ENCODE results near the gene HOXB8.

Gene HOXB8

DNA sequence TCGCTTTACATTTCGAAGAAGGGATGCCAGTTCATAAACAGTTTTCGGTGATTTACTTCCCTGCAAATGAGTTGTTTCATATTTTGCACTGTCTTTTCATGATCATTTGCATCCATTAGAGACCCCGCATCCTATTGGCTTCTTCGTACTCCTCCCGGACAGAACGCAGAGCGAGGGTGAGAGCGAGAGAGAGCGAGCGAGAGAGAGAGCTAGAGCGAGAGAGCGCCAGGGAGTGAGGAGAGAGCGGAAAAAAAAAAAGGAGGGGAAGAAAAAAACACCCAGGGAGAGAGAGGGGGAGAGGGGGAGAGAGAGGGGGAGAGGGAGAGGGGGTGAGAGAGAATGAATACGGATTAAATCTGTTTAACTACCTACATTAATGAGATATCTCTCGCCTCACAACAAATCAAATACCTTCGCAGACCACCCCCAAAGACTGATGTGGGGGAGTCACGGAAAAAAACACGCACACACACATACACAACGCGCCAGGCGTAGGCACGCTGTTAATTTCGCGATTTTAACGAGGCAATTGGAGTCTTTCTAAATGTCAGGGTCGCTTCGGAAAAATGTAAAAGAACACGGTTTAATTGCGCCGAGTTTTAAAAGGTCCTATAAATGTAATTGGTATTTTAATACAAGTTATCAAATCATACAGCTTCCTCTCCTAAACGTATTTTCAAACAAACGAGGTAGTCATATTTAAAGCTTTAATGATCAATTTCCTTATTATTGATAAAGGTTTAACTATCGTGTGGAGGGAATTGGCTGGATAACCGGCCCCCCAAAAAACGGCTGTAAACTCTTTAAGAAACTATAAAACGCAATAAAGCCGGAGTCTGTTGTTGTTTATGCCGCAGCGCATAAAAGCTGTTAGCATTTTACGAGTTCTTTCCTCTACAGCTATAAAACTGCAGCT lies at the start of gene HOXB8:
HOXB8 (minus strand) TSS at position 246 of the 916 bp plus-strand sequence. CDS start 588 bp downstream, outside the sequence.
- no peak for DNase-seq (ENCODE audit: low spot score)

DNA sequence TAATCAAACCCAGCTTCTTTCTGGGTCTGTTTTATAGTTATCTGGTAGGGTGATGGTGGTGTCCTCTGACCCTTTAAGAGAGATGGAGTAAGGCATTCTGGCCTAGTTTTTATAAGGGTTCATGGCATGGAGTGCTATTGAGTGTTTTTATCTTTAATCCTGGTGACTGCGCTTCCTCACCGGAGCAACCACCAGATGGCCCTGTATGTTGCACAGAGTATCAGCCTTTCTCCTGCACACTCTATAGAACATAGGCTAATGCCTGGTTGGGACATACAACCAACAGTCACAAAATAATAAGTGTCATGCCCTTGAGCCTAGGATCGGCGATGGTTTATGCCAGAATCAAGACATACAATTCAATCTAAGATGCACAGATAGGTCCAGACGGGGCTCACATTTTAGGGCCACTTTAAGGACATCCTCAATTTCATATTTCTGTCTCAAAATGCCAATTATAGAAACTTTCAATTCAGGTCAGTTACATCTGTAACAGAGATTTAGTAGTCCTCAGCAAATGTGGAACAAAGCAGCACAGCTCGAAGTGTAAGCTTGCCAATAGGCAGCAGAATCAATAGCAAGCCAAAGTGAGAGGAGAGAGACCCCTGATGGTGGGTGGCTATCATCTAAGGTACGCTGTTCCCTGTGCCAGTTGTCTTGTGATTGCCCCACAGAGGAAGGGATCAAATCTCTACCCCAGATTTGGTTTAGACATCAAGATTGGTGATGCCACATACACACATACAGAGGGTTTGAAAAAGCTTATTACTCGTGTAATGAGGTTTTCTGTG lies 48.2 kb upstream of the HOXB8 start:
- DNase-seq (ENCODE audit: low spot score): no peak

DNA sequence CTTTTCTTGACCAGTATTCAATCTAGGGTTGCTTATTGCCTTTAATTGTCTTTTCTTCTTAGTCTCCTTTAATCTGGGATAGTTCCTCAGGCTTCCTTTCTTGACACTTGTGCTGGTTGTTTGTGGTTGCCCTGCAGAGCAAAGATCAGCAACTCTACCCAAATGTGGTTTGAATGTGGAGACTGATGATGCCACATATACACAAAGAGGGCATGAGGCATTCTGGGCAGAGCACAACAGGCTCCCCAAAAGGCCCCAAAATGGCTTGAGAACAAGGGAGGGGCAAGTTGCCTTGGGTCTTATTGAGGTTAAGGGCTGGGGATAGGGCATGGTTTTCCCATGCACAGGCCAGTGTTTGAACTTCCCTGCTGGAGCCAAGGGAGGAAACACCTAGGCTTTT lies 40.8 kb upstream of the HOXB8 start:
- no peak for DNase-seq (ENCODE audit: low spot score)

DNA sequence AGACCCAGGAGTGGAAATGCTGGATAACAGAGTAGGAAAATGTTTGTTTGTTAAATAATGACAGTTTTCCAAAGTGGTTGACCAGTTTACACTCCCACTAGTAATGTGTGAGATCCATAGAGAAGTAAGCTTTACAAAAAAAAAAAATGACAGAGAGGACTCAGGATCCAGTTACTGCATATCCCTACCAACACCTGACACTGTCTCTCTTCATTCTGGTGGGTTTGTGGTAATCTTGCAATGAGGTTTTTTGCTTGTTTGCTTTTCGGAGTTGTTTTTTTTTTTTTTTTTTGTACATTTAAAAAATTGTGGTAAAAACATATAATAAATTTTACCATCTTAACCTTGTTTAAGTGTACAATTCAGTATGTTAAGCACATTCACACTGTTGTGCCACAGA lies 34.6 kb upstream of the HOXB8 start:
- no peak for DNase-seq (ENCODE audit: low spot score)

DNA sequence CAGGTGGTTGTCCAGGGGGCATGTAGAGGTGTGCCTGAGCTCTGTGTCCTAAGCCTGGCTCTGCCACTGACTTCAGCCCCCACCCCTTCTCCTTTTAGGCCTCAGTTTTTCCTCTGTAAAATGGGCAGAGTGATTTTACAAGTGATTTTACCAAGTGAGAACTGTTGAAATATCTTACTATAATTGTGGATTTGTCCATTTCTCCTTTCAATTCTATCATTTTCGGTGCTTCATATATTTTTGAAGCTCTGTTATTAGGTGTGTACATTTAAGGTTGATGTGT lies 32.8 kb upstream of the HOXB8 start:
- no peak for DNase-seq (ENCODE audit: low spot score)

DNA sequence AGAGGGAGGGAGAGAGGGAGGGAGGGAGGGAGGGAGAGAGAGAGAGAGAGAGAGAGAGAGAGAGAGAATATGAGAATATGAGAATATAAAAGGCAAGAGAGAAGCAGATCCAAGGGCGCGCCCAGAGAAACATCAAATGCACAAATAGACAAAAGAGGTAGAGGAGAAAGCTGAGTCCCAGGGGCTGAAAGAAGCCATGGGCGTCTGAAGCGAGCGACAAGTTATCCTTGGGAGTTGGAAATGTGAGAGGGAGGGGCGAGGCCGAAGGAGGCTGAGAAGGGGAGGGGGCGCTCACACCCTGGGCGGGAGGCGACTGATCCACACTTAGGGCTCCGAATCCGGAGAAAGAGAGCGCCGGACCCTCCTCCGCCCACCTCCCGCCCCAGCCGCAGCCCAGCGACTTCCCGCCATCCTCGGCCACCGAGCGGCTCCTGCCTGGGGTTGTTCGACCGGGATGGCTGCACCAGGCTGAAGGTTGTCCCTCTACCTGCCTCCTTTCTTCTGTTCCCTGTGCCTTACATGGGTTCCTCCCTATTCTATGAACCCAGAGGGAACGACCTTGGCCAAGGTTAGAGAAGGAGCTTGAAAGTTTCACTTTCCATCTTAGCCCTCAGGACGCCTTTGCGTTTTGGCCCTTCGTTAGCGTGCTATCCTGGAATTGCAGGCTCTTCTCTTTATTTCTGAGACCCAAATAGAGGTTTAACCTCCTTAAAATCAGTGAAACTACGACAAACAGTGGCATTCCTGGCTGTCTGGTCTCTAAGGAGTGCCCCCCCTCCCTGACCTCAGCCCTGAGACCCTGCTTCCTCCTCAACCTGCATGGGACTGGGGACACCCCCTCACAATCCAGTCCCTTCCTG lies 32.2 kb upstream of the HOXB8 start:
- no peak for DNase-seq (ENCODE audit: low spot score)

DNA sequence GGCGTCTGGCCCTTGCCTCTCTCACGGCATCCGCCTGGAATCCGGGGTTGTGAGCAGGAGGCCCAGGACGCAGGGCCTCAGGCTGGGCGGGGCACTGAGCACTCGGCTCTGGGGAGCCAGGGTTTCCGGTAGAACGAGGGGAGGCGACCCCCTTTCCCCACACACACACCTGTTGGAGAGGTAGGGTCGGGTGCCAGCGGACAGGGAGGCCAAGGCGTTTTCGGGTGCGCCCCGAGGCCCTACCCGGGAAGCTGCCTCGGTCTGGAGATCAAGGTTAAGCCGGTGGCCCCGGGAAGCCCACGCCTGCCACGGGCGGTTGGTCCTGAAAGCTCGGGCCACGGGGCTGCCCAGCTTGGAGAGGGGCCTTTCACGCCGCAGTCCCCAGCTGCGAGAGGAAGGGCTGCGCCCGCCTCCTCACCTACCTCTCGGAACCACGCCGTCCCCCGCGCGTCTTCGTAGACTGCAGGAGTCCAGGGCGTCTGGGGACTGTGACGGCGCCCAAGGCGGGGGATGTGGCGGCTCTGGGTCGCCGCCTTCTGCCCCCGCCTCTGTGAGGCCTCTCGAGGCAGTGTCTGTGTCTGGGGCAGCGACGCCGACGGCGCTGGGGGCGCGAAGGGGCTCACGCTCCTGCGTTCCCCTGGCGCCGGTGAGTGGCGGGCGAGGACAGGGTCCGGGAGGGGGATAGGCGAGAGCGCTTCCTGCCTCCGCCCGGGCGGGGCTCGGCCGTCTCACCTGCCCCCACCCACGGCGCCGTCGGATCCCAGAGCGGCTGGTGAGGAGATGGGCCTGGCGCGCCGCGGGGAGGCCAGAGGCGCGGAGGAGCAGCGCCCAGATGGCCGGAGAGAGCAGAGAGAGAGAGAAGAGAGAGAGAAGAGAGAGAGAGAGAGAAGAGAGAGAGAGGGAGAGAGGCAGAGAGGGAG lies 31.4 kb upstream of the HOXB8 start:
- DNase-seq (ENCODE audit: low spot score): no peak

DNA sequence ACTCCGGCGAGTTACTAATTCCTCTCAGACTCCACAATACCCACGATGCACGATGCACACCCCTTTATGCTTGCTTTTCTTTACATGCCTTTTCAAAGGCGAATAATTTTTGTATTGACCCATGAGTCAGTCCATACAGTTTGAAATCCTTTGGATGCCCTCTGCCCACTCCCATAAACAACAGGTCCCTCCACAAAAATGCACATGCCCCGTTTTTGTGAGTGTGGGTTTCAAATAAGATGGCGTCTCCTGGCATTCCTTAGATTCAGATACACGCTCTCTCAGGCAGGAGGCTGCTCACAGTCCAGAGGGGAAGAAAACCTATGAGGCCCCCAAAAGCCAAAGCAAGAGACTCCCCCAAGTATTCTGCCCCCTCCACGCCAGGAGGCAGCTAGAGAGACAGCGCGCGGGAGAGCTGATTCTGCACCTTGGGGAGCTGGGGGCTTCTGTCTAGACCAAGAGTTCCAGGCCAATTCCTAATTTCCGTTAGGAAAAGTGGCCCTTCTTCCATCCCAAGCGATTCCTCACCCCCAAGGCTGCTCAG lies 30.6 kb upstream of the HOXB8 start:
- no peak for DNase-seq (ENCODE audit: low spot score)

DNA sequence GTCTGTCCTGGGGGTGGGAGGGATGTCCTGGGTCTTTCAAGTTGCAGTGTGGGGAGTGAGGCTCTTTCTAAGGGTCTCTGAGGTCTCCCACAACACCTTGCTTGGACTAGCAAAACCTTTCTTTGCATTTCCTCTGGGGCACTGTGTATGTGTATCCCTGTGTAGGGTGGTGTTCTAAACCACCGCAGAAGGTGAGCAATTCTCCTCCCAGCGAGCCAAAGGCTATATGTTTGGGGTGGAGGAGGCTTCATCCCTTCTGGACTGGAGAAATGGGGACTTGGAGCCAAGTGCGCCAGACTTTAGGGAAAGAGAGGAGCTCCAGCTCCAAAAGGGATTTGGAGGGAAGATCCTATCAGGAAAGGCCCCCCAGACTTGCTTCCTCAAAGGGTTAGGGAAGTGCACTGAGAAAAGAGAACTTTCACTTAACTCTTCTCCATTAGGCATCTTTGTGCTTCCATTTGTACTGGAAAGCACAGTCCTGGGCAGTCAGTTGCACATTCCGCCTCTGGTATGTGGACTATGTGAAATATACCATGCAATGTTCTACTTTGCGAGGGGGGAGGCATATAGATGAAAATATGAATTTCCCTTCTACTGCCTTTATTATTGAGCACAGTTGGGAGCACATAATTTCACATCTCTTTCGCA lies 29.9 kb upstream of the HOXB8 start:
- DNase-seq (ENCODE audit: low spot score): no peak

DNA sequence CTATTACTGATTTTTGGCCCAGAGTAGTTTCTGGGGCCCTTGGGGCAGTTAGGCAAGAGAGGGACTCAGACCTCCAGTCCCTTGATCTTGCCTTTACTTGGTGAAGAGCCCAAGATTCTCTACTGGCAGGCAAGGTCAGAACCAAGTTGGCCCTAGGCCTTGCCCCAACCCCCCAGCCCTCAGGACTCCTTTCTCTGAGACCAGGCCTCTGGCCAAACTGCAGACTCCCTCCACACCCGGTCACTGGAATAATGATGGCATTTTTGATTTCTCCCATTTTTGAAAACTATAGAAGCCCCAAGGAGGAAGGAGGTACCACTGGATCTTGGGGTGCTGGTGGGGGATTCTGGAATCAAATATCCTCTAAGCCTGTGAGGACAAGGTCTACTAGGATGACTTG lies 29.1 kb upstream of the HOXB8 start:
- no peak for DNase-seq (ENCODE audit: low spot score)

DNA sequence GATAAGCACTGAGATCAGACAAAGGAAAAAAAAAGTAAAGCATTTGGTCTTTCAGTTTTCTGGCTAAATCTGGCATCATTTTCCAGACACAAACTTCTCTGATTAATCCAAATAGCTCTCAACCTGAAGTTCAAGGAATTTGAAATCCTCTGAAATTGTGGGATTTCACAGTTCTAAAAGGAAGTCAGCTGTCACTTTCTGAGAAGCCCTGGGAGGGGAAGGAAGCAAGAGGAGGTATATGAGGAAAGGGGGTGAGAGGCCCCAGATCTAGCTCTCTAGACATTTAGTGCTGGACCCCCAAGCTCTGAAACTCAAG lies 28.6 kb upstream of the HOXB8 start:
- no peak for DNase-seq (ENCODE audit: low spot score)

DNA sequence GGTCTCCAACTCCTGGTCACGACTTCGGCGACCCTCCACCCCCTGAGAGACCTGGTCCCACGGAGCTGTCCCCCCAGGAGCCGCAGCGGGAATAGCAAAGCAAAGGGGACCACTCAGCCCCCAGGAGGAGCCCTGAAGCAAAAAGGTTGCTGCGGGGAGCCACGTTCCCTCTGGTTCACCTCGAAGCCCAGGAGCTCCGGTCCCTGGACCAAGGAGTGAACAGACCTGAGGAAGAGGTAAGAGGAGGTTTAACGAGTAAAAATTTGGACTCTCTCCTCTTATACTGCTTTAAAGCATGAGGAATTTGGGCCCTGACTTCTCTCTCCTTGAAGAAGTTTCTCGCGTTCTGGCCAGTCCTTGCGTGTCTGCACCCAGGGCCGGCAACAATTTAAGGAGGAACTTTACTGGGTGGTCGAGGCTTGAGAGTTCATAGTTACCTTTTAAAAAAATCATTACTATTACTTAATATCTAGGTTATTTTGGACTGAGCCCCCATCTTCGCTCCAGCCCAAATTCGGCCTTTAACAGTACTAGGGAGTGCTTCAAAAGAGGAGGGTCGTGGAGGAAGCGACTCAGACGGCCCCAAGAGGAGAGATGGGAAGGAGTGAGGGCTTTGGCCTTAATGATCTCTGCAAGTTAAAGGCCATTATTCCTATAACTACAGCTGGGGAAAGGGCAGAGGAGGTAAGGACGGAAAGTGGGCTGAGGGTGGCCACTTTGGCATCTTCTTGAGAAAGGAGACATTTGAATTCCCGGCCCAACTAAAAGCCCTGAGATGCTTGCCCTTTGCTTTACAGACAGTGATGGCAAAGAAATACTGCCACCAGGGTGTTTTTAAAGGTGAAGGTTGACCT lies 28.0 kb upstream of the HOXB8 start:
- DNase-seq (ENCODE audit: low spot score): no peak

DNA sequence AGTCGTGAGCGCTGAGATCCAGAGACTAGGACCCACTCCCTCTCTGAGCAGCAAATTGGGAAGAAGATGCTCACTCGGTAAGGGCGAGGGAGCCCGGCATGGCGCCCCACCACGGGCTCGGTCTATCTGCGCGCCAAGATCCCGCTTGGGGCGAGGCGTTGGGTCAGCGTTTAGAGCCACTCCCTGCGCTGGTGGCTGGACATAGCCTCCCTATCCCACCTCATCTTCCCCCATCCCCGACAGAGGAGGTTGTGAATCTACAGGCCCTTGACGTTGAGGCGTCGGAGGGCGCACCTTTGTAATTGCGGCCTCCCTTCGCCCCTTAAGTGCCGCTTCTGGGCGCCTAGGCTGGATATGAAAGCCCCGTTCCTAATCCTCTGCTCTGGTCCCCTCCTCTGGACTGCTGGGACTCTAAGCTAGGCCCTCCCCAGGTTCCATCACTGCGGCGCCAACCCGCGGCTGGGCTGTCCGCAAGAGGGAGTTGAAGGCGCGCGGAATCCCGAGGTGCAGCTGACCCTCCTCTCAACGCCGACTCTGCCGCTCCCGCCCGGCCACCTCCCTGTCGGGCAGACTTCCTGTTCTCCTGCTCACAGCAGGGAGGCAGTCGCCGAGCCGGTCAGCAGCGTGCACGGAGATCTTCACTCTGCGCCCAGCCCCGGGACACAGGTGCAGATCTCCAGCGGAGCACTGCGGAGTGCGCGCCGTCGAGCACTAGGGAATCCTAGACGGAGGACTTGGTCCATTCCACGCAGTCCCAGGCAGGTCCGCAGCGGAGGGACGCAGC lies 27.2 kb upstream of the HOXB8 start:
- DNase-seq (ENCODE audit: low spot score): peak; percentile 67

DNA sequence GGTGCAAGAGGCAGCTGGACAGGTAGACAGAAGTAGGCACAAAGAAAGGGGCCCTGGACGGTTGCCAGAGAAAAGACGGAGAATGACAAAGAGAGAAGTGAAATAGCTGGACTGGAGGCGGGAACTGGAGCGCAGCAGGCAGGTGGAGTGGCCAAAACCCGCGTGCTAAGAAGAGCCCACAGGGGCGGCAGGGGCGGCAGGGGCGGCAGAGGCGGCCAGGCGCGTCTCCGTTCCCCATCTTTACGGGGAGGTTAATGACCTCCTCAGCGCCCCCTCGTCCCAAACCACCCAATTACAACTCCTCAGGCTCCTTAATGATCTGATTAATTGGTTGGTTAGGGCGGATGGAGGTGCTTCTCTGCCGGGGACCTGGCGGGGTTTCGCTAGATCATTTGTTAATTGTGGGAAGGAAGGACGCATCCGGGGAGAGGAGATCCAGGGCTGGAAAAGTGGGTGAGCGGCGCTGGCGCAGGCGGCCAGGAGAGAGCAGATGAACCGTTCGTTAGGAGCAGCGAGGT lies 26.5 kb upstream of the HOXB8 start:
- no peak for DNase-seq (ENCODE audit: low spot score)

DNA sequence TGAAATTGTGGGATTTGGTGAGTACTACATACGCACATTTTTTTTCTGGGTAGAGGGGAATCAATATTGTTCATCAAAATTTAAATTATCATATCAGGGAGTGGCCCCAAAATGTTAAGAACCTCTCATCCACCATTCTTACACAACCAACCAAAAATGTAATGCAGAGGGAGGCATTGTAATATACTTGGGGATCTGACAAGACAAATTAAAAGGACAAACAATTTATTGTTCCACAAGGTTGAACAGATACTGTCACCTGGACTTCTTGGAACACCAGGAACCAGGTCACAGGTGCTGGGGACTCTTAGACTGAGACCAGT lies 25.7 kb upstream of the HOXB8 start:
- no peak for DNase-seq (ENCODE audit: low spot score)

DNA sequence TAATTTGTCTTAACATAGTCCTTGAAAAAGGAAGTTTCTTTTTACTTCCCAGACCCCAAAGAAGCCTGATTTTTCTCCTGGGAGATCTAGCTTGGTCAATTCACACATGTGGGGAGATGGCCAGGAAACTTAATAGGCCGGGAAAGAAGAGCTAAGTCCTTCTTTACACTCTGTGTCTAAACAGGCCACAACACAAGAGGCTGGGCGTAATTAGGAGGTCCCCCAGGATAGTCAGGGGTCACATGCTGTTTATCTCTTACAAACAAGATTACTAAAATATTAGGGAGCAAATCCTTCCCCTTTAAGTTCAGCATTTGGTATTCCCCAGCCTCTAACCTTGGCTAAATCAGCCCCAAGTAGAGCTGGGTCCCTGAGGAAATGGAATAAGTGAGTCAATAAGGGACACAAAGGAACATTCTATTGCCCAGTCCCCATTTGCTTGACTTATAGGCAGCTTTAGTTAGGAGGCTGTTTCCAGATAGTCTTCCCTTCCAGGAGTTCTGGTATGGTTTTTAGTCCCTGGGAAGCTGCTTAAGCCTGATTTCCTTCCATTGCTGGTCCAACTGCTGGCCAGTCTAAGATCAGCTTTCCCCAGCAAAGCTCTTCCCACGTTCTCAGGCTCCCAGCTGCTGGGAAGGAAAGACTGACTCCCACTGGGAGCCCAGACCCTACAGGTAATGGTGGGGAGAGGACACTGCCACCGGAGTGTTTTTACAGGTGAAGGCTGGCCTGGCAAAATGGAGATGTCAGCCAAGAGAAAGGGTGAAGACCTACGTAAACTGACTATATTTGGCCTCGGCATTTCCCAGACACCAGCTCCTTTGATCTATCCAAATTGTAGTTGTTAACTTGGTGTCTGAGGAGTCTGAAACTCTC lies 25.1 kb upstream of the HOXB8 start:
- DNase-seq (ENCODE audit: low spot score): no peak

DNA sequence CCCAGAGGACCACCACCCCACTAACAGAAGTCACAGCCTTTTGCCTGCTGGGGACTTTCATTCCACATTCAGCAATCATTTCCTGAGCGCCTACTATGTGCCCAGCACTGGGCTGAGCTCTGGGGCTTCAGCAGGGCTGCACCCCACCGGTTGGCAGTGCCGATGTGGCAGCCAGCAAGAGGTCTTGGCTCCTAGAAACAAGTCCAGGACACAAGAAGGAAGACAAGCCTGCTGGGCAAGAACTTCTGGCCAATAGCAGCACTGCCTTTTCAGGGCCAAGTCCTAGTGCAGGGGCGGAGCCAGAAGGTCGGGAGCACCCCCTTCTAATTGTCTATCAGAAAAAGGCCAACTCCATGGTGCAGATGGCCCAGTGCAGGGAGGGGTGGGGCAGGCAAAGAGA lies 24.0 kb upstream of the HOXB8 start:
- DNase-seq (ENCODE audit: low spot score): no peak
